WTC11 (cell line): Measurements from ENCODE around the gene SHC2. TPM values are rescaled to one million over a fixed set of nuclear protein-coding genes. Genes with fewer than 3 reads are reported as not detected.
"Not testable (repeated sequence)": the region's sequence is repeated elsewhere in the genome, so short reads cannot be mapped to it uniquely, and the experiment has no call there.

Experiments
- ATAC-seq: fragments of 200-7000 bp; cut with Tn5 transposase; 2 replicates; pipeline ENCODE4 v1.10.0; 2021; ENCODE audit warnings: mild to moderate bottlenecking, moderate library complexity
- CTCF ChIA-PET: fragments of 300-600 bp; sonication (Branson Sonifier 250); formaldehyde crosslinking; loops from one replicate; lab custom pipeline; 2021; ENCODE audit warnings: antibody characterized with exemption; lab: Charles Lee
- POLR2A ChIA-PET: fragments of 350-600 bp; sonication (Branson Sonifier 250); formaldehyde crosslinking; loops from one replicate; lab custom pipeline; 2021; ENCODE audit warnings: antibody characterized with exemption; lab: Charles Lee
- DNase-seq: peaks from one replicate; pipeline ENCODE4 v3.0.0; 2021; ENCODE audit warnings: low spot score
- H3K27ac Mint-ChIP-seq: 2 replicates; pipeline ENCODE4 v1.8.0; 2021; ENCODE audit warnings: mixed read lengths
- H3K27me3 Mint-ChIP-seq: 2 replicates; pipeline ENCODE4 v1.8.0; 2021; ENCODE audit warnings: low read depth, mild to moderate bottlenecking, moderate library complexity, mixed read lengths
- H3K36me3 Mint-ChIP-seq: 2 replicates; pipeline ENCODE4 v1.8.0; 2021; ENCODE audit warnings: mixed read lengths
- H3K4me1 Mint-ChIP-seq: 2 replicates; pipeline ENCODE4 v1.8.0; 2022; ENCODE audit warnings: mixed read lengths
- H3K4me3 Mint-ChIP-seq: 2 replicates; pipeline ENCODE4 v1.8.0; 2021; ENCODE audit warnings: mild to moderate bottlenecking, moderate library complexity, mixed read lengths
- H3K9me3 Mint-ChIP-seq: 2 replicates; pipeline ENCODE4 v1.8.0; 2021; ENCODE audit warnings: mixed read lengths
- CTCF ChIP-seq: fragments of 200-600 bp; IDR thresholded peaks from 2 replicates; pipeline ENCODE4 v1.8.0; 2022; ENCODE audit warnings: antibody characterized with exemption
- E2F5 ChIP-seq: sonication (generic); formaldehyde crosslinking; IDR thresholded peaks from 2 replicates; pipeline ENCODE4 v1.8.1; 2022; ENCODE audit warnings: mild to moderate bottlenecking, moderate library complexity, missing genetic modification reagents
- ELF4 ChIP-seq: sonication (generic); formaldehyde crosslinking; IDR thresholded peaks from 2 replicates; pipeline ENCODE4 v1.8.1; 2022; ENCODE audit warnings: low read depth, mild to moderate bottlenecking, moderate library complexity, missing genetic modification reagents
- FOXP1 ChIP-seq: sonication (generic); formaldehyde crosslinking; IDR thresholded peaks from 2 replicates; pipeline ENCODE4 v1.8.0; 2022; ENCODE audit warnings: missing genetic modification reagents, mild to moderate bottlenecking, moderate library complexity, borderline replicate concordance
- IRF1 ChIP-seq: sonication (generic); formaldehyde crosslinking; IDR thresholded peaks from 2 replicates; pipeline ENCODE4 v1.8.0; 2023; ENCODE audit warnings: missing genetic modification reagents
- MLX ChIP-seq: sonication (generic); formaldehyde crosslinking; IDR thresholded peaks from 2 replicates; pipeline ENCODE4 v1.8.1; 2023; ENCODE audit warnings: mild to moderate bottlenecking, missing genetic modification reagents, moderate library complexity
- NFATC4 ChIP-seq: fragments of 250-450 bp; sonication (Bioruptor Pico); IDR thresholded peaks from 2 replicates; pipeline ENCODE4 v1.9.0; 2021; ENCODE audit warnings: mild to moderate bottlenecking
- RELA ChIP-seq: sonication (generic); formaldehyde crosslinking; IDR thresholded peaks from 2 replicates; pipeline ENCODE4 v1.8.1; 2022; ENCODE audit warnings: missing genetic modification reagents, mild to moderate bottlenecking, borderline replicate concordance
- SMAD4 ChIP-seq: sonication (generic); formaldehyde crosslinking; IDR thresholded peaks from 2 replicates; pipeline ENCODE4 v1.8.0; 2022; ENCODE audit warnings: mild to moderate bottlenecking, missing genetic modification reagents
- TCF7 ChIP-seq: sonication (generic); formaldehyde crosslinking; IDR thresholded peaks from 2 replicates; pipeline ENCODE4 v1.8.0; 2022; ENCODE audit warnings: mild to moderate bottlenecking, low read depth, missing genetic modification reagents, moderate library complexity
- ZNF138 ChIP-seq: sonication (generic); formaldehyde crosslinking; conservative IDR thresholded peaks from 2 replicates; pipeline ENCODE4 v1.8.1; 2022; ENCODE audit warnings: mild to moderate bottlenecking, moderate library complexity, missing genetic modification reagents
- ZNF232 ChIP-seq: sonication (generic); formaldehyde crosslinking; IDR thresholded peaks from 2 replicates; pipeline ENCODE4 v1.8.0; 2022; ENCODE audit warnings: mild to moderate bottlenecking, missing genetic modification reagents
- ZNF281 ChIP-seq: sonication (generic); formaldehyde crosslinking; IDR thresholded peaks from 2 replicates; pipeline ENCODE4 v1.8.0; 2023; ENCODE audit warnings: mild to moderate bottlenecking, missing genetic modification reagents
- ZNF317 ChIP-seq: sonication (generic); formaldehyde crosslinking; IDR thresholded peaks from 2 replicates; pipeline ENCODE4 v1.8.1; 2023; ENCODE audit warnings: low read depth, mild to moderate bottlenecking, moderate library complexity, missing genetic modification reagents, borderline replicate concordance
- ZNF671 ChIP-seq: fragments of 250-450 bp; sonication (Bioruptor Pico); IDR thresholded peaks from 2 replicates; pipeline ENCODE4 v1.8.0; 2021; ENCODE audit warnings: mild to moderate bottlenecking
- total RNA-seq: library from RNA; stranded (reverse); gene quantifications from 3 replicates; pipeline ENCODE4 v1.2.3, GENCODE V29; 2021

Gene SHC2
- total RNA-seq, 1 experiment from 2014 or later = 8.4 TPM

- TF ChIP-seq ZNF281 (CRISPR knock-in tag) (no peak), CTCF (no peak)
Observed at GRCh38 chr19:387777-388176, 73.1 kb downstream of the SHC2 start (continued).

GRCh38 chr19:386632-387301 lies 74.1 kb downstream of the SHC2 start:
- Mint-ChIP-seq H3K27me3 (peaks cover 12% of the 10 kb centered on the region), H3K4me1 (peaks cover 28% of the 10 kb centered on the region), H3K4me3 (peak overlapping the region; percentile 18; the same call in 1 of the 2 replicates)
- H3K9me3 Mint-ChIP-seq, ATAC-seq, DNase-seq, POLR2A ChIA-PET, H3K27ac Mint-ChIP-seq, H3K36me3 Mint-ChIP-seq: not testable (repeated sequence)
- CTCF ChIA-PET = interaction anchor here (1.0 kb wide), 1 partner anchor 124 kb away, joined by 4 read pairs; no protein-coding TSS in a partner anchor

- H3K36me3 Mint-ChIP-seq, DNase-seq, POLR2A ChIA-PET, CTCF ChIA-PET, ATAC-seq, H3K27ac Mint-ChIP-seq, H3K9me3 Mint-ChIP-seq: not testable (repeated sequence)
- H3K27me3 Mint-ChIP-seq = peaks cover 12% of the 10 kb centered on the region
- H3K4me3 Mint-ChIP-seq = peak overlapping the region; percentile 18; the same call in 1 of the 2 replicates
- peaks cover 28% of the 10 kb centered on the region for H3K4me1 Mint-ChIP-seq
Observed at GRCh38 chr19:386189-386588, 74.6 kb downstream of the SHC2 start.

GRCh38 chr19:384799-385169 lies 76.0 kb downstream of the SHC2 start:
- Mint-ChIP-seq H3K4me1 (peaks cover 28% of the 10 kb centered on the region), H3K36me3 (peaks cover 2% of the 10 kb centered on the region; the same call in 1 of the 2 replicates), H3K27me3 (peaks cover 14% of the 10 kb centered on the region), H3K9me3 (peaks cover 8% of the 10 kb centered on the region)
- no peak for ATAC-seq
- TF ChIP-seq ZNF232 (CRISPR knock-in tag) = no peak
- no peak for TF ChIP-seq E2F5
- TF ChIP-seq MLX (CRISPR knock-in tag) = no peak
- TF ChIP-seq ZNF317 = no peak
- TF ChIP-seq IRF1 (CRISPR knock-in tag) = no peak
- no peak for TF ChIP-seq RELA
- no peak for TF ChIP-seq ZNF138 (CRISPR knock-in tag)
- no peak for TF ChIP-seq NFATC4 (CRISPR knock-in tag)
- TF ChIP-seq FOXP1 (CRISPR knock-in tag) = no peak
- TF ChIP-seq ZNF671 (CRISPR knock-in tag) = no peak
- TF ChIP-seq SMAD4 (CRISPR knock-in tag) = no peak
- TF ChIP-seq ELF4 (CRISPR knock-in tag) = no peak
- TF ChIP-seq TCF7 = no peak
- TF ChIP-seq, all 79 proteins: peak for 0
- ChIA-PET POLR2A (no interaction called here), CTCF (interaction anchor here (0.9 to 2.5 kb wide), 17 partner anchors 12 to 199 kb away, joined by 3 to 32 read pairs (median 6); partner anchors contain the start of genes MADCAM1 and TPGS1)
- Mint-ChIP-seq H3K4me3 (no peak overlapping the region), H3K27ac (no peak overlapping the region)
- no peak for DNase-seq
